Measurements from ENCODE around the gene ATG16L1.

GRCh38 chr2:233328922-233329321 lies 77.4 kb downstream of the ATG16L1 start:
- TF ChIP-seq GATA2 (IDR thresholded peaks at IDR 0.05; ENCODE audit: low read depth, low read length) (no peak), GATA3 (IDR thresholded peaks at IDR 0.05; ENCODE audit: low read depth, low read length) (no peak)
